Measurements from ENCODE around the gene FGR. TPM values are rescaled to one million over a fixed set of nuclear protein-coding genes. Genes with fewer than 3 reads are reported as not detected.

Gene FGR
- total RNA-seq, 2 donors from 2014 or later, result 14.2 to 60.0 TPM

DNA sequence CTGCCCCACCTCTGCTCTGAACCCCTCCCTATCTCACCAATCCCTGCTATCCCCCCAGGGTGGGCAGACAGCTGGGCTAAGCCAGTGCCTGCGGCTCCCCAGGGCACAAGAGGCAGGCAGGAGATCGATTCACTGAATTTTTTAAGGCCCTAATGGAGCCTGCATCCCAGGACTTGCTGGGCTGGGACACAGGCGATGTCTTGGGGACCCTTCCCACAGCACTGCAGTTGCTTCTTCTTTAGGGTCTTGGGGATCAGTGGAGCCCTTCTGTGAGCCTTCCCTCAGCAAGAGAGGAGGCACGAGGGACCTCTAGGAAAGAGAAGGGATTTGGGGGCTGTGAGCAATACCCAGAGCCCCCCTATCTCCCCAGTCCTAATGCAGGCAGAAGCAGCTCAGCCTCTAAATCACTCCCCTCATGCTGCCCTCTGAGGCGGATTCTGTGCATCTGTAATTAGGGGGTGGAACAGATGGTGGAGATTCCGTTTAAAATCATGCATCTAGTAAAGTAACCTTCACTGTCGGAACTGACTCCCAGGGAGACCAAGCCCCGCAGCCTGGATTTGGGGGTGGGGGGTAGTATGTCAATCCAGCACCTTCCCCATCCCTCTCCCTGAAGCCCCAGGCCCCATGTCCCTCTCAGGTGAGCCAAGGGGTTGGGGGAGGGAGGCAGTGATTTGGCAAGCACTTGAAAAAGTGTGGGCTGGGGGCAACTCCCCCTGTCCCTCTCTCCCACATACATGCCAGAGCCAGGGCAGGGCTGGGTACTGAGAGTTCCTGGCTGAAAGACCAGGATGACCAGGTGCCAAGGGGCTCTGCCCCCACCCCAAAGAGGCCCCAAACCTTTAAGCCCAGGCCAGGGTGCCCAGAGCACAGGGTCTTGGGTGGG is 41.1 kb downstream of the FGR start:
- H3K9me3 Mint-ChIP-seq, result no peaks in the 10 kb centered on the region
- H3K4me1 Mint-ChIP-seq (ENCODE audit: low read depth in 2 of 2), result peaks cover 0 to 13% of the 10 kb centered on the region in 2 donors
- ATAC-seq (no peak), DNase-seq (ENCODE audit: low spot score) (no peak)
- H3K4me3 Mint-ChIP-seq, result no peak overlapping the region
- H3K27me3 Mint-ChIP-seq, result no peaks in the 10 kb centered on the region
- H3K36me3 Mint-ChIP-seq, result no peaks in the 10 kb centered on the region
- H3K27ac Mint-ChIP-seq, result no peak overlapping the region

DNA sequence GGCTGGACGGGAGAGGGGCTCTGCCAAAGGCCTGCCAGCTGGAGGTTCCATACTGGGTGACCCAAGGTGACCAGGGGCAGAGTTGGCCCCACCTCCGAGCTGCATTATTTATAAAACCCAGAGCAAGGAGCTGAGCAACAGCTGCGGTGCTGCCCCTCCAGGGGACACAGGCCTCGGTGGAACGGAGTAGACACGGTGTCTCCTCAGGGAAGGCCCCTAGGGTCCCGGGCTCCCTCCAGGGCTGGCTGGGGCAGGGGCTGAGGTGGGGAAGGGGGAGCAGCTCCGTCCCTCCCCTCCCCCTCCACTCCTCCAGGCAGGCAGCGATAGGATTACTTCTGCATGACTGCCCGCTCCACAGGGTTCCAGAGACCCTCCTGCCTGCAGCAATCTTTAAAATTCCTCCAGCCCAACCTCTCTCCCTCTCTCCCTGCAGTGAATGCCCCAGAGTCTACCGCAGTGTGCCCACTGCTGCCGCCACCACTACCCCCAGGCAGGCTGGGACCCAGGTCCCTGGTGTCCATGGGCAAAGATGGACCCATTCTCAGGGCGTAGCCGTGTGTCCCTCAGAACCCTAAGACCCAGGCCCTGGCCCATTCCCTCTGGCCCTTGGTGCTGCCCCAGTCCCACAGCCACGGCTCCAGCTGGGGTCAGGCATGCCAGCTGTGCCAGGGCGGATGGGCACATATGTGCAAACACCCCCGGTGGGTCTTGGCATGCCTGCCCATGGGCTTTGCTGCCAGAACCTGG is 41.9 kb downstream of the FGR start:
- Mint-ChIP-seq H3K36me3 (no peaks in the 10 kb centered on the region), H3K9me3 (no peaks in the 10 kb centered on the region), H3K27ac (no peak overlapping the region), H3K4me1 (ENCODE audit: low read depth in 2 of 2) (peaks cover 0 to 6% of the 10 kb centered on the region in 2 donors), H3K4me3 (no peak overlapping the region), H3K27me3 (no peaks in the 10 kb centered on the region)
- no peak for DNase-seq (ENCODE audit: low spot score)
- ATAC-seq, result no peak

DNA sequence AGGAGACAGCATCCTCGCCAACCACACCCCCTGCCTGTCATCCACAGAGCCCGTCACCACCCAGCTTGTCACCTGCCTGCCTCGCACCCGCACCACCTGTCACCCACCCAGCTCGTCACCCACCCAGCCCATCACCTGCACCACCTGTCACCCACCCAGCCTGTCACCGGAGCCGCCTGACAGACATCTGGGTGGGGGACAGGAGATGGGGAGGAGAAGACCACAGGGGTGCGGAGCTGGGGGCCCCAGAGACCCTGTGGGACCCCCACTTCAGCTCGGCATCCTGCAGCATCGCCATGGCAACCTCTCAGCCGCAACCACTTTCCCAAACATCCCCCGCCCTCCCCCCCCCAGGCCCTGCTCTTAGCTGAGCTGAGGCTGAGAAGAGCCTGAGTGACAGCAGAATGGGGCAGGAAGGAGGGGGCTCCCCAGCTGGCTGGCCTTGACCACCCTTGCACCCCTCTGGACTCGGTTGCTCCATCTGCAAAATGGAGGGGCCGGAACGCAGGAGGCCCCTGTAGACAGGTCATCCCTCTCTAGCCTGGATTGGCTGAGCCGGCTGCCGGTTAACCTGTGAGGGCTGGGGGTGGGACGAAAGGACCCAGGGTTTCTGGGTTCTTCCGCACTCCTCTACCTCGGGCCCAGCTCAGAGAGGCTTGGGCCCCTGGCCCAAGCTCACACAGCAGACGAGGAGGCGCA is 42.6 kb downstream of the FGR start:
- Mint-ChIP-seq H3K4me1 (ENCODE audit: low read depth in 2 of 2) (no peaks in the 10 kb centered on the region), H3K36me3 (no peaks in the 10 kb centered on the region), H3K9me3 (no peaks in the 10 kb centered on the region), H3K27me3 (no peaks in the 10 kb centered on the region), H3K4me3 (no peak overlapping the region), H3K27ac (no peak overlapping the region)
- no peak for DNase-seq (ENCODE audit: low spot score)
- ATAC-seq, result no peak

DNA sequence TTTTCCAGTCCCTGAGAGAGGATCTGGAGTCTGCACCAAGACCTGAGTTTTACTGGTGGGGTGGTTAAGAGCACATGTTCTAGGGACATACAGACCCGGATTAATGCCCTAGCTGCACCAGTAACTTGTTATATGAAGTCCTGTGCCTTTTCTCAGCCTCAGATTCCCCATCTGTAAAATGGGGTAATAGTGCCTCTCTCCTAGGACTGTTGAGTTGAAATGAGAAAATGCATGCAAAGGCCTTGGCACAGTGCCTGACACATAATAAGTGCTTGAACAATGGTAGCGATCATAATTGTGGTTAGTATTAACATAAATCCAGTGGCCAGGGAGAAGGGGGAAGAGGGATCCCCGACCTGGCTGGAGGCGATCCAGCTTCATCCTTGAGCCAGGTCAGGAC is 43.4 kb downstream of the FGR start:
- no peaks in the 10 kb centered on the region for H3K9me3 Mint-ChIP-seq
- H3K27ac Mint-ChIP-seq, result no peak overlapping the region
- no peaks in the 10 kb centered on the region for H3K27me3 Mint-ChIP-seq
- DNase-seq (ENCODE audit: low spot score) (no peak), ATAC-seq (no peak)
- no peak overlapping the region for H3K4me3 Mint-ChIP-seq
- H3K36me3 Mint-ChIP-seq, result no peaks in the 10 kb centered on the region
- H3K4me1 Mint-ChIP-seq (ENCODE audit: low read depth in 2 of 2), result no peaks in the 10 kb centered on the region

DNA sequence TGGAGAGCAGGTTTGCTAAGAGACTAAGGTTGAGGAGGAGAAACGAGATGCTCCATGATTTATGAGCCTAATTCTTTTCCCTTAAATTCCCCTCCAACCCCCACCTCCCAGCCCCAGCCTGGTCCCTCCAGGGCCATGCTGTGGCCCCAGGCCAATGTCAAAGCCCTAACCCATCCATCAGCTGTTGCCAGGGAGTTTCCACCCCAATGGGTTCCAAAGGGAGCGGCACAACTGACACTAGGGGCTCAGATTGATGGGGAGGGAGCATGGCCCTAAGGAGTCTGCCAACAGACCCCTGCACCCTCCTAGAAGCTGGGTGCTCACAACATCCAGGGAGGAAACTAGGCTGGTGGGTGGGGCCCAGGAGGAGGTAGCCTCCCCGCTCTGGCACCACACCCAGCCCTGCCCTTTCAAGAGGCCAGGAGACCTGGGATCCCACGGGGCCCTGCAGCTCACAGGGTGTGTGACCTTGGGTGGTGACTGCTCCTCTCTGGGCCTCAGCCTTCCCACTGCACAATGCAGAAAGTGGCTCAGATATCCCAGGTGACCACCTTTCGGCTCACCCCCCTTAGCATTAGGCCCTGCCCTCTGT is 44.0 kb downstream of the FGR start:
- DNase-seq (ENCODE audit: low spot score) (no peak), ATAC-seq (no peak)
- Mint-ChIP-seq H3K9me3 (no peaks in the 10 kb centered on the region), H3K4me3 (no peak overlapping the region), H3K36me3 (no peaks in the 10 kb centered on the region), H3K4me1 (ENCODE audit: low read depth in 2 of 2) (no peaks in the 10 kb centered on the region), H3K27me3 (no peaks in the 10 kb centered on the region), H3K27ac (no peak overlapping the region)

DNA sequence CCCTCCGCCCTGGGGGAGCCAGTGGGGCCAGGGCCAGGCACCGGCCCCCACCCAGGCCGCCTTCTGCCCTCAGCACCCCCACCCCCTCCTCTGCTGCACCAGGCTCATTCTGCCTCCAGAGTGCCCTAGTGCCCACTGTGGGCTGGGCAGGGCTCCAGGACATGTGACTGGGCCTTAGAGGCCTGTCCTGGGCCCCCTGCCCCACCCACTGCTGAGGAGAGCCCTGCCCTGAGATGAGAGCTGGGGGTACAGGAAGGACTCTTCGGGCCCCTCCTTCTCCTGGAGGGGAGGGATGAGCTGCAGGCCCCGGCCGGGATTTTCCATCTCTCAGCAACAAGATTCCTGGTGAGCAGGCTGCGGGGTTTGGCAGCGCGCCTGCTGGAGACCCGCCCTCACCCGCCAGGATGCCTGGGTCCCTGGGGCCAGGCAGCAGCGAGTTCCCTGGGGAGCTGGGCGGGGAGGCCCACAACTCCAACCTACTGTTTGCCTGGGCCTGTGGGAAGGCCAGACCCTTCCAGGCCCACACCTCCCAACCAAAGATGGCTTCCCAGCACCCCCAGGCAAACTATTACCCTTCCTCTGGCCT is 45.1 kb downstream of the FGR start:
- DNase-seq (ENCODE audit: low spot score), result no peak
- H3K27ac Mint-ChIP-seq, result no peak overlapping the region
- no peaks in the 10 kb centered on the region for H3K36me3 Mint-ChIP-seq
- ATAC-seq, result no peak
- H3K9me3 Mint-ChIP-seq, result no peaks in the 10 kb centered on the region
- no peaks in the 10 kb centered on the region for H3K4me1 Mint-ChIP-seq (ENCODE audit: low read depth in 2 of 2)
- no peaks in the 10 kb centered on the region for H3K27me3 Mint-ChIP-seq
- H3K4me3 Mint-ChIP-seq, result no peak overlapping the region

DNA sequence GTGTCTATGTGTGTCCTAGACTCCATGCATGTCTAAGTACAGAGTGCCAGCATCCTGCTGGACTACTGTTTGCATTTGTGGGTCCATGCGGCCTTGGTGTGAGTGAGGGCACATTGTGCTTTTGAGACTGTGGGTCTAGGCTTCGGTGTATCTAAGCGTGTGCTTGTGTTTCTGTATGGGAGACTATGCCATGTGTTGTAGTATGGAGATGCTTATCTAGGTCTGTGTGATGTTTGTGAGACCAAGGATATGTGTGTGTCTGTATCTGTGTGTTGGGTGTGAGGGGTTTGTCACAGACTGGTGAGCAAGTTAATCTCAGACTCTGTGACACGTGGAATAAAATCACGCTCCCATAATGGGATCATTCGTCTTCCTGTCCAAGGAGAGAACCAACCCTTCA is 45.5 kb downstream of the FGR start:
- Mint-ChIP-seq H3K27me3 (no peaks in the 10 kb centered on the region), H3K36me3 (no peaks in the 10 kb centered on the region), H3K9me3 (no peaks in the 10 kb centered on the region), H3K27ac (no peak overlapping the region), H3K4me3 (no peak overlapping the region), H3K4me1 (ENCODE audit: low read depth in 2 of 2) (no peaks in the 10 kb centered on the region)
- ATAC-seq (no peak), DNase-seq (ENCODE audit: low spot score) (no peak)

DNA sequence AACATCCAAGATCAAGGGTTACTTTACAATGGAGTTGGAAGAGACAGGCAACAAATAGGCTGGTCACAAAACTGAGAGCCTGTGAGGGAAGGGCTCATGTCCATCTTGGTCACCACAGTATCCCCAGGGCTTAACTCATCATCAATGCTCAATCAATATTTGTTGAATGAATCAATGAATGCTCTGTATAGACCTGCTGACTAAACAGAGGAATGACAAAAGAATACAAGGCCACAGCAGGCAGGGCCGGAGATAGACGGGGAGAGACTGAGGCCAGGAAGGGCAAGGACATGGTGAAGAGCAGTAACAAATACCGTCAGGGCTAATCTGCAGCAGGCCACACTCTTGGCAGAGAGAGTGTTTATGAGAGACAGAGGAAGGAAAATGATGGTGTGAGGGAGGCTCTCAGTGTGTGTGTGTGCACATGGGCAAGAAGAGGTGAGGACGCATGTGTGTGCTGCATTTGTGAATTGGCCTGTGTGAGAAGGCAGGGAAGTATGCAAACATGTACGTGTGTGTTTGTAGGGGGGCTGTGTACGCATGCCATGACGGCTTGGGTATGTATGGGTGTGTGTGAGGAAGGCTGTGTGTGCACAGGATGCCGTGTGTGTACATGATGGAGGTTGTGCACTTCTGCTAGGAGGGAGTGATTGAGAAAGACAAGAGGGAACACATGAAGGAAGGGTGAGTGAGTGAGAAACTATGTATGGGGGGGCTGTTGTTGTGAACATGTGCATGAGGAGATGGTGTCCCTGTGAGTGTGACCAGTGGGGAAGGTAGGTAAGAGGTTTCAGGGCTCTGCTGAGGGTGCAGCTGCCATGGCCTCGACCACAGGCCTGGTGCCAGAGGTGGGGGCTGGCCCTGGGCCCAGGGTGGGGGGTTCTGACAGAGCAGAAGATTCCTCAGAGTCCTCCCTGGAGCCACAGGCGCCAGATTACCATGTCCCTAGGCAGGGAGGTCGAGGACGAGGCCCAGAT is 46.4 kb downstream of the FGR start:
- Mint-ChIP-seq H3K27me3 (no peaks in the 10 kb centered on the region), H3K36me3 (no peaks in the 10 kb centered on the region), H3K4me3 (no peak overlapping the region), H3K4me1 (ENCODE audit: low read depth in 2 of 2) (peaks cover 0 to 2% of the 10 kb centered on the region in 2 donors), H3K9me3 (no peaks in the 10 kb centered on the region), H3K27ac (no peak overlapping the region)
- ATAC-seq, result no peak
- peak; percentile 49 for DNase-seq (ENCODE audit: low spot score)

DNA sequence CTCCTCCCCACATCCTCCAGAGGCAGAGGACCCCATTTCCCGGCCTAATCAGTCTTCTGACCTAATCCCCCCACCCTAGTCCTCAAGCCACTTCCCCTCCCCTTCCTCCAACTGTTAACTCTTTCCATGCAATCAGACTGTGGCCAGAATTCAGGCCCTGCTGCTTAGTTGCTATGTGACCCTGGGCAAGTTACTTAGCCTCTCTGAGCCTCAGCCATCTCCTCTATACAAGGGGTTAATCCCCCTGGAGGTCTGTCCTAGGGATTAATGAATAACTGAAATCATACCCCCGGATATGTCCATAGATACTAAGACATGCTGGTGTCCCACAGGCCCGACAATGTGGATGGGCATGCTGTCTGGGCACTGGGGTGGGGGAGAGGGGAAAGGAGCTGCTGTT is 49.3 kb downstream of the FGR start:
- ATAC-seq, result no peak
- DNase-seq (ENCODE audit: low spot score), result no peak
- no peak overlapping the region for H3K27ac Mint-ChIP-seq
- H3K36me3 Mint-ChIP-seq, result no peaks in the 10 kb centered on the region
- H3K9me3 Mint-ChIP-seq, result no peaks in the 10 kb centered on the region
- H3K27me3 Mint-ChIP-seq, result no peaks in the 10 kb centered on the region
- H3K4me3 Mint-ChIP-seq, result no peak overlapping the region
- peaks cover 14 to 19% of the 10 kb centered on the region in 2 donors for H3K4me1 Mint-ChIP-seq (ENCODE audit: low read depth in 2 of 2)

DNA sequence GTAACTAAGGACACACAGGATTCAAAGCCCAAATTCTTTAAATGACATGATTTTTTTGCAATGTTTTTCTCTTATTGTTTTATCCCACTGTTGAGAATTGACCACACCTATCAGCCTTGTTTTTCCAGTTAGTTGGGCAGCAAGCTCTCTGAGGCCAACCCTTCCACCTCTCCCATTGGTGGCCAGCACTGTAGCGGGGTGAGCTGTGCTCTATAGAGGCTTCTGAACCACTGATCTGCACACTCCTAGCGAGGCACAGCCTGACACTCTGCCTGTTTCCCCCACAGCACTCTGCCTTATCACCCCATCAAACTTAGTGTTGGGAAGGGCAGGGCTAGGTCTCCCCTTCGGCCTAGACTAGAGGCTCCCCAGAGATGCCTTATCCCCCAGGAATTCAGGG is 50.5 kb downstream of the FGR start:
- no peak overlapping the region for H3K27ac Mint-ChIP-seq
- H3K36me3 Mint-ChIP-seq, result no peaks in the 10 kb centered on the region
- H3K4me3 Mint-ChIP-seq, result no peak overlapping the region
- H3K27me3 Mint-ChIP-seq, result no peaks in the 10 kb centered on the region
- no peak for ATAC-seq
- no peaks in the 10 kb centered on the region for H3K9me3 Mint-ChIP-seq
- H3K4me1 Mint-ChIP-seq (ENCODE audit: low read depth in 2 of 2), result peaks cover 23 to 30% of the 10 kb centered on the region in 2 donors
- no peak for DNase-seq (ENCODE audit: low spot score)

DNA sequence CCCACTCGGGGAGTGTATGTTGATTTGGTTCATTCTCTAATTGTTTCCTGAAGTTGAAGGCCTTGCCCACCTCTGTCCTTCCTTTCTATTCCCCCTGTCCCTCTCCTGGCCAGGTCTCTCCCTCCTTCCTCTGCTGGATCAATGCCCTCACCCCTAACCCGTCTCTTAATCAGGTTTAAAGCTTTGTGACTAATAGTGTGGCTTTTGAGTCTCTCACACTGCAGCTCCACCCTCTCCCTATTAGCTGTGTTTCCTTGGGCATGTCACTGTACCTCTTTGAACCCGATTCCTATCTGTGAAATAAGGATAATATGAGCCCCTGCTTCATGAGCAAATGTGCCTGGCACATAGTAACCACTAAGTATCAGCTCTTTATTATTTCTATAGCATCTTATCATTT is 51.5 kb downstream of the FGR start:
- ATAC-seq (no peak), DNase-seq (ENCODE audit: low spot score) (no peak)
- no peak overlapping the region for H3K27ac Mint-ChIP-seq
- H3K36me3 Mint-ChIP-seq, result no peaks in the 10 kb centered on the region
- peaks cover 29 to 35% of the 10 kb centered on the region in 2 donors for H3K4me1 Mint-ChIP-seq (ENCODE audit: low read depth in 2 of 2)
- H3K4me3 Mint-ChIP-seq, result no peak overlapping the region
- no peaks in the 10 kb centered on the region for H3K27me3 Mint-ChIP-seq
- no peaks in the 10 kb centered on the region for H3K9me3 Mint-ChIP-seq

DNA sequence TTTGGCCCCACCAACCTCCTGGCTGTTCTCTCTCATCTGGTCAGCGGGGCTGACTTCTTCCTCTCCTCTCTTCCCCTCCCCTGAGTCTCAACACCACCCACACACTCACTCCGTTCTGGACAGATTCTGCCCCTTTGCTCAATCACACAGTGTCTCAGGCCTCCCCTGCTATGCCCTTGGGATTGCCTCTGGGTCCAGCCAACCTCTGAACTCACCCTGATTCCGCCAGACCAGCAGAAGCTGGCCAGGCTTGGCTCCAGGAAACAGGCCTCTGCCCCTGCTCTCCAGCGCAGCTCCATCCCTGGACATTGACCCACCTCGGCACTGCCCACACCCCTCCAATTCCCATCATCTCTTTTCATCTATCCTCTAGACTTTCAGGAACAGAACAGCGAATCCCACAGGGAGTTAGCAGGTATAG is 53.2 kb downstream of the FGR start:
- Mint-ChIP-seq H3K36me3 (no peaks in the 10 kb centered on the region), H3K9me3 (no peaks in the 10 kb centered on the region), H3K27me3 (no peaks in the 10 kb centered on the region), H3K27ac (peak overlapping the region in 1 of 2 donors; percentile 26), H3K4me1 (ENCODE audit: low read depth in 2 of 2) (peaks cover 31 to 40% of the 10 kb centered on the region in 2 donors), H3K4me3 (no peak overlapping the region)
- no peak for ATAC-seq
- no peak for DNase-seq (ENCODE audit: low spot score)
